ENCODE results near the gene IREB2.
A peak's percentile ranks its signal among the peaks of the same experiment; 100 is the strongest.

IREB2 gene

GRCh38 chr15:78437107-78437761 is 782 bp upstream of the IREB2 start:
- no peak for DNase-seq

DNA sequence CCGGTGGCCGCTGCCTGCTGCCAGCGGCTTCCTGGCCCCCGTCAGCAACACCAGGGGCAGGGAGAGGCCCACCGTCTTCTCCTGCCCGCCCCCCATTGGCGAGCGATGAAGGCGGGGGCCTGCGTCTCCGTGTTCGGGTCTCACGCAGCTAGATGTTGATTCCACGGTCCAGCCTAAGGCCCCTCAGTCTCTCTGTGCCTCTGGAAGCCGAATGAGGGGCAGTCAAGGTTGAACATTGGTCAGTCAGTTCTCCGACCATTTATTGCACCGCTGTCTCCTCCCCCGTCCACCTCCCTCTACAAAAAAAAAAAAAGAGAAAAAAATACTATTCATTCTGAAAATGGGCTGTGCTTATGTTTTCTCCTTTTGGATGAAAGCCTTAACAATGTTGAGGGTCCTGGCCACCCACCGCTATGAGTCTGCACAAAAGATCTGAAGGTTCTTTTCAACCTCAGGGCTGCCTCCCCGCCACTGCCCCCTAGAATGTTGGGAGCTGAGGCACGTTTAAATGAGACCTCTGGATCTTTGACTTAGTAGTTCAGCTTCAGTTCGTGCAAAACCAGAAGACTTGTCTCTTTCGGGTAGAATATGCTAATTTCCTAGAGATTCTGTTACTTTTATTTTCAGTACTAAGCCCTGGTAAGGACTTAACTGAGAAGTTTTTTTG is 736 bp downstream of the IREB2 start:
- DNase-seq: peak; percentile 49

- DNase-seq: peak; percentile 10
Observed at GRCh38 chr15:78440375-78441373, 2.7 kb downstream of the IREB2 start.

- no peak for DNase-seq
Observed at GRCh38 chr15:78444255-78444654, 6.2 kb downstream of the IREB2 start.

- DNase-seq: no peak
Observed at GRCh38 chr15:78445875-78446274, 7.9 kb downstream of the IREB2 start.

DNA sequence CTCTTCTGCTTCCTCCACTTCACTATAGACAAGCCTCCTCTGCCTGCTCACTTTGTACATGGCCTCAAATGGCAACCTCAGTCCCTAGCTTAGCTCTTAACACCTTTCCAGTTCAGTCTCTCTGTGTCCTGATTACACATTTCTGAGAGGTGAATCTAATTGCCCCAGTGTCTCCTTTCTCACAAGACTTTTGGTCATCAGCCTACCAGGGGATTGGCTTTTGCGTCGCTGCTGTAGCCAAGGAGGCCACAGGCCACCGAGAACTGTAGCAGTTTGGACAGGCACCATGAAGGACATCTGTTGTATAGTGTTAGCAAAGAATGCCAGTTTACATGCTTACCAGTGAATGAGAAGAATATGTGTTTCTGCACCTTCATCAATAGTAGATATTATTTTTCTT is 8.5 kb downstream of the IREB2 start:
- no peak for DNase-seq

- DNase-seq: no peak
Observed at GRCh38 chr15:78448441-78449219, 10.6 kb downstream of the IREB2 start.

DNA sequence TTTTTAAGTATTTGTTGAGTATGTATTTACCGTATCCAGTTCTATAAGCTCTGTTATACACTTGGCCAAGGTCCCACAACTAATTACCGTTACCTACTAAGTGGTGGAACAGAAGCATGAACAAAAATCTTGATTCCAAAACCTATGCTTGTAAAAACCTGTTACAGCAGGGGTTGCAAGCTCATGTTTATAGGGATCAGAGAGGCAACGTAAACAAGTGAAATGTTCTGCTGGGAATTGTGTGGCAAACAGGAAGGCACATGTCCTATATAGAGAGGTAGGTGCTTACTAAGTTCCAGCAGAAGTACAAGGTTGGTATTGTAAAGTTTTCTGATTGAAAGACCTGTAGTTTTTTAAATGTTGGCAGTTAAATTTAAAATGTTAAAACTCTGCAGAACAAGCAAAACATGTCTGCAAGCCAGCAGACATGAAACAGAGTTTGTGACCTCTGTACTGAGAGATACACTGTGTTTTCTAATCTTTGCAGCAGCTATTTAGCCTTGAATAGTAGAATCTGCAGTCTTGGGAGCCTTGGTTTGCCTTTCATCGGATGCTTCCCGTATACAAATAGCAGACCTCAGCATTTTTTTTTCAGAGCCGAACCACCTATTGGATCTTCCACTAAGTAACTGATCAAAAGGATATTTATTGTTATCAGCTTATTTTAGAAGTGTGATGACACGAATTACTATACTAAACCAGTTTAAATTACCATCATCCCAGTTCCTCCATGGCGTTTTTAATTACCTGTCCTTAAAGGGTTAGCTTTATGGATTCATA is 11.4 kb downstream of the IREB2 start:
- DNase-seq: no peak

- no peak for DNase-seq
Observed at GRCh38 chr15:78450285-78450858, 12.4 kb downstream of the IREB2 start.

DNA sequence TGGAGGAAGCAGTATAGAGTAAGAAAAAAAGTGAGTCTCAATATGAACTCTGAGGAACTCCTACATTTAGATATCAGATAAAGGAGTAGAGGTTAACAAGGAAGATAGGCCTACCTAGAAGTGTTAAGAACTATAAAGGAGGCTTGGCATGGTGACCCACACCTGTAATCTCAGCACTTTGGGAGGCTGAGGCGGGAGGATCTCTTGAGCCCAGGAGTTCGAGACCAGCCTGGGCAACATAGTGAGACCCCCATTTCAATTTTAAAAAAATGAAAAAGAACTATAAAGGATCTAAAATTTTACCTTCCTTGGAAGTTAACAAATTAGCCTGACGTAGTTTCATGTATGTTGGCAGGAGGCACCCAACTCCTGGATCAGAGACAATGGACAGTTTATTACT is 14.5 kb downstream of the IREB2 start:
- no peak for DNase-seq

DNA sequence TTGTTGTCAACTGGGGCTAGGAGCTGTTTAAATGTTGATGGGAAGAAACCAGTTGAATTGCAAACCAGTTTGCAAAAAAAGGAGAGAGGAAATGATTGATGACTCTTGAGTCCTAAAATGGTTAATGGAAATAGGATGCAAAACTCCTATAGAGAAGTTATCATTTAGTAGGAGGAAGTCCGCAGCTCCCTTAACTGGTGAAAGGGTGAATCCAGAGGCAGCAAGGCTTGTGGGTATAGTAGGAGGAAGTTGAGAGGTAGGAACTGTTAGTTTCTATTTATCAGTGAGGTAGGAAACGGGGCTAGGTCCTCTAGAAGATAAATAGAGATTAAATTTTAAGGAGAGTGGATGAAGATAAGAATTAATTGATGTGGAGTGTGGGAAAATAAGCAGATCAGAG is 15.4 kb downstream of the IREB2 start:
- DNase-seq: no peak

GRCh38 chr15:78454992-78455391 is 17.0 kb downstream of the IREB2 start:
- DNase-seq: no peak

DNA sequence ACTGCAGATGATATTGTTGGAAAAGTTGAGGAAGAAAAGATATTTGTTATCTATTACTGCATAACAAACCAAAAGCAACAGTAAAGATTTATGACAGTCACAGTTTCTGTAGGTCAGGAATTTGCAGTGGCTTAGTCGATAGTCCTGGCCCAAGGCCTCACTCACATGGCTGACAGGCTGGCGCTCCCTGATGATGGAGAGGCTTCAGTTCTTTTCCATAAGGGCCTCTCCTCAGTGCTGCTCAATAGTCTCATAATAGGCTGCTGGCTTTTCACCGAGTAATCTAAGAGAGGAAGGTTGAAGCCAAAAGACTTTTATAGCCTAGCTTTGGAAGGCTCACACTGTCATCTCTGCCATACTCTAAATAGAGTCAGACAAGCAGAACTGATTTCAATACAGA is 17.7 kb downstream of the IREB2 start:
- no peak for DNase-seq

GRCh38 chr15:78456426-78456825 is 18.4 kb downstream of the IREB2 start:
- no peak for DNase-seq

DNA sequence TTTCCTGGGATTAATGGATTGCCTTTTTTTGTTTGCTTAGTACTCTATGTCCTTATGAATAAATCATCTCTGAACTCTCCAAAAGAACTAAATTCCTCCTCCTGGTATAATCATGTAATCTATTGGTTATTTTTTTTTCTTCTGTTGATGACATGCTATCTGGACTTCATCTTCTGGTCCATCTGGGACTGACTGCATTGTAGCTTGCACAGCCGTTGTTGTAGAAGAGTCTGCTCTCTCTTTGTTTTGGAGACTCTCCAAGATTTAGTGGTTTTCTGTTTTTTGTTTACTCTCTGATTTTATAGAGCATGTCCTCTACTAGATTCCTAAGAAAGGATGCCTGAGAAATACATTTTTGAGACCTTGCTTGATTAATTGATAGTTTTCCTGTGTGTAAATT is 19.1 kb downstream of the IREB2 start:
- no peak for DNase-seq

GRCh38 chr15:78460737-78461136 is 22.7 kb downstream of the IREB2 start:
- DNase-seq: no peak

DNA sequence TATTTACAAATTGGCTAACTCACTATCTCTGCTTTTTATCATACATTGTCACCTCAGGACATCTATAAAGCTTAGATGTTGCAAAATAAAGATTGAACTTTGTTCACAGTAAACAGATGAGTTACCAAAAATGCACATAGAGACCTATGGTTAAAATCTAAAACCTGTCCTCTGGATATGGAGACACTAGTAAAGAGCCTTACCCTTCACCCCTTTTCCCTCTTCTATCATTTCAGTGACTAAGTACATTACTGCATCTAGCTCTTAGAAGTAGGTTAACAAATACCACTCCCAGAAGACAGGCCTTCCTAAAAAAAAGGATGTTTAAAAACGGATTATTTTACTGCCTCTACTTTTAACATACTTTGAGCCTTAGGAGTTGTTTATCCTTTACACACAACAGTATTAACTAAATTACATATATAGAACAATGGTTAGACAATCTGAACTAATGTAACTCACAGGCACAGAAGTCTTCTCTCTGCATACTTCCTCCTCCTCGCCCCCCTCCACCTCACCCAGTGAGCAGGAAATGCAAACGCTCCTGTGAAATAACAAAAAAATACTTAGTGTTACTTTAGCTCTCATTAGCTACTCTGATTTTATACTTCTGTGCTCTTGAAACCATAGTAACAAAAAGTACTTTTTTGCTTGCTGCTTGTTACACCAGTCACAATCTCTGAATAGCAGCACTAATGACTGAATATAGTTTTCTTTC is 23.3 kb downstream of the IREB2 start:
- DNase-seq: no peak

DNA sequence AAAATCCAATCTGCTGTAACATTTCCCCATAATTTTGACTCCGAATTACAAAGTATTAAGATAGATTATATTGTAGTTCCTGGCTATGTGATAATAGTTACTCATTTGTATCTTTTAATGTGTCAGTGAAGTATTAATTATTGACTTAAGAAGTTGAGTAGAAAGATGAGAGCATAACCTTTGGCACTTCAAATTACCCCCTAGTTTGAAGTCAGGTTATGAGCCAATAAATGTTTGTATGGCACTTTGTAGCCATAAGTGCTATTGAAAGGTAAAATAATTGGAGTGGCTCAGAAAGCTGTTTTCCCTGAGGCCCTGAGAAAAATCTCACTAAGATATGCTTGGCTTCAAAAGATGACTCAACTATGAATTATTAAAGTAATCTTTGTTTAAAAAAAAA is 31.0 kb downstream of the IREB2 start:
- DNase-seq: no peak

GRCh38 chr15:78477295-78477694 is 39.3 kb downstream of the IREB2 start:
- DNase-seq: no peak

DNA sequence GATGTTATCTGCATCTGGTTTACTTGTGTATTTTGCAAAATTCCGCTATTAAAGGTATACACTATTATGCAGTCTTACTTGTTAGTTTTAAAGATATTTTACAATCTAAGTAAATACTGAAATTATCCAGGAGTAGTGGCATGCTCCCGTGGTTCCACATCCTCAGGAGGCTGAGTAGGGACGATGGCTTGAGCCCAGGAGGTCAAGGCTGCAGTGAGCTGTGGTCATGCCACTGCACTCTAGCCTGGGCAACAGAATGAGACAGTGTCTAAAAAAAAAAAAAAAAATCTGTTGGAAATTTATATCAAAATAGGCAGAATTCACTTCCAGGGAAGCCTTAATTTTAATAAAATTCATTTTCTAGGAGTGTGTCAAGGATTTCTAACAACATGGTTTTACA is 41.6 kb downstream of the IREB2 start:
- DNase-seq: no peak

DNA sequence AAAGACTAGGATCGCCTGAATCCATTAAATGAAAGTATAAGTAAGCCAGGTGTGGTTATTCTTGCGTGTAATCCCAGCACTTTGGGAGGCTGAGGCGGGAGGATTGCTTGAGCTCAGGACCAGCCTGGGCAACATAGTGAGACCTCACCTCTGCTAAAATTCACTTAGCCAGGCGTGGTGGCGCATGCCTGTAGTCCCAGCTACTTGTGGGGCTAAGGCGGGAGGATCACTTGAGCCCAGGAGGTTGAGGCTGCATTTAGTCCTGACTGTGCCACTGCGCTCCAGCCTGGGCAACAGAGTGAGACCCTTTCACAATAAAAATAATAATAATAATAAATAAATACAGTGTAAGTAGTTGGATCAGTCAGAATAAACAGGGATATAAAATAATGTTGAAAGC is 43.9 kb downstream of the IREB2 start:
- no peak for DNase-seq
